Peyer's patch (tissue), 4 donors: ENCODE data around the gene TMEM14C.
"Not testable (repeated sequence)": the region's sequence is repeated elsewhere in the genome, so short reads cannot be mapped to it uniquely, and the experiment has no call there.

ENCODE experiments used
- CTCF ChIP-seq, 6 experiments: fragments of 450-650 bp in 4 of 6; fragments of 200-600 bp in 2 of 6; sonication (generic) in 1 of 6; IDR thresholded peaks; one replicate each; pipeline ENCODE4 v1.5.1; 2017 to 2019; ENCODE audit warnings: antibody characterized with exemption in 6 of 6, mild to moderate bottlenecking in 3 of 6, moderate library complexity in 1 of 6
- POLR2A ChIP-seq, 2 donors: fragments of 450-650 bp; IDR thresholded peaks; one replicate each; pipeline ENCODE4 v1.5.1; 2017; ENCODE audit warnings: antibody characterized with exemption in 2 of 2, mild to moderate bottlenecking in 2 of 2, moderate library complexity in 2 of 2

- peak in 1 of 6 experiments; percentile 16 for TF ChIP-seq CTCF (IDR thresholded peaks at IDR 0.05)
- not testable (repeated sequence) for TF ChIP-seq POLR2A (IDR thresholded peaks at IDR 0.05)
These were observed 1.7 kb upstream of the TMEM14C start for GRCh38 chr6:10720960-10721849.
